Measurements from ENCODE around the gene TCIRG1.

TCIRG1 gene

GRCh38 chr11:68043349-68044144, 4.7 kb downstream of the TCIRG1 start:
- TF ChIP-seq MYC (IDR thresholded peaks at IDR 0.05; ENCODE audit: low read depth, low read length): peak; percentile 79; the same call in 1 of the 2 replicates
- no peak for TF ChIP-seq CTCF (IDR thresholded peaks at IDR 0.05; ENCODE audit: low read depth, low read length)
- TF ChIP-seq POLR2A (IDR thresholded peaks at IDR 0.05; ENCODE audit: extremely low read depth, insufficient read length): peak; percentile 30
- TF ChIP-seq, protein P1, sequence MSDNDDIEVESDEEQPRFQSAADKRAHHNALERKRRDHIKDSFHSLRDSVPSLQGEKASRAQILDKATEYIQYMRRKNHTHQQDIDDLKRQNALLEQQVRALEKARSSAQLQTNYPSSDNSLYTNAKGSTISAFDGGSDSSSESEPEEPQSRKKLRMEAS (IDR thresholded peaks at IDR 0.05; ENCODE audit: low read depth, low read length): peak; percentile 89
- H3K4me3 ChIP-seq (ENCODE audit: low read depth, low read length): peak overlapping the region; percentile 32
- peak; percentile 96 for DNase-seq (ENCODE audit: low read depth)

- H3K4me3 ChIP-seq (ENCODE audit: low read depth, low read length): no peak overlapping the region
- TF ChIP-seq, protein P1 (IDR thresholded peaks at IDR 0.05; ENCODE audit: low read depth, low read length): no peak
- TF ChIP-seq CTCF (IDR thresholded peaks at IDR 0.05; ENCODE audit: low read depth, low read length): no peak
- TF ChIP-seq MYC (IDR thresholded peaks at IDR 0.05; ENCODE audit: low read depth, low read length): no peak
- DNase-seq (ENCODE audit: low read depth): no peak
Observed at GRCh38 chr11:68044145-68044813, 5.5 kb downstream of the TCIRG1 start.

DNA sequence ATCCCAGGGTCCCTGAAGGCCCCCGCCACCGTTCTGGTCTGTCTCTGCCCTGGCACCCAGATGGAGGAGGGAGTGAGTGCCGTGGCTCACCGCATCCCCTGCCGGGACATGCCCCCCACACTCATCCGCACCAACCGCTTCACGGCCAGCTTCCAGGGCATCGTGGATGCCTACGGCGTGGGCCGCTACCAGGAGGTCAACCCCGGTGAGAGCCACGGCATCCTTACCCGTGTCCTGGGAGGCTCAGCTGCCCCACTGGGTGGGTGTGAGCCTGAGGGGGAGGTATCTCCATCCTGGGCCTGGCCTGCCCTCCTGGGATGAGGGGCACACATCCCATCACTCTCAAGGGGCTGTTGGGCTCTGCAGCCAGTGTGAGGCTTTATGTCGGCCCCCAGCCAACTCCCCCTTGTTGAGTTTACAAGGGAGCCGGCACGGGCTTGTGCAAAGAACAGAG, 6.1 kb downstream of the TCIRG1 start:
- no peak for DNase-seq (ENCODE audit: low read depth)
- no peak overlapping the region for H3K4me3 ChIP-seq (ENCODE audit: low read depth, low read length)
- TF ChIP-seq CTCF (IDR thresholded peaks at IDR 0.05; ENCODE audit: low read depth, low read length) (no peak), POLR2A (IDR thresholded peaks at IDR 0.05; ENCODE audit: extremely low read depth, insufficient read length) (no peak), MYC (IDR thresholded peaks at IDR 0.05; ENCODE audit: low read depth, low read length) (no peak)
- TF ChIP-seq, protein P1 (IDR thresholded peaks at IDR 0.05; ENCODE audit: low read depth, low read length): no peak

- no peak for DNase-seq (ENCODE audit: low read depth)
- no peak for TF ChIP-seq MYC (IDR thresholded peaks at IDR 0.05; ENCODE audit: low read depth, low read length)
- no peak for TF ChIP-seq POLR2A (IDR thresholded peaks at IDR 0.05; ENCODE audit: extremely low read depth, insufficient read length)
- no peak for TF ChIP-seq CTCF (IDR thresholded peaks at IDR 0.05; ENCODE audit: low read depth, low read length)
- TF ChIP-seq, protein P1 (IDR thresholded peaks at IDR 0.05; ENCODE audit: low read depth, low read length): no peak
Observed at GRCh38 chr11:68047437-68048290, 8.8 kb downstream of the TCIRG1 start.

DNA sequence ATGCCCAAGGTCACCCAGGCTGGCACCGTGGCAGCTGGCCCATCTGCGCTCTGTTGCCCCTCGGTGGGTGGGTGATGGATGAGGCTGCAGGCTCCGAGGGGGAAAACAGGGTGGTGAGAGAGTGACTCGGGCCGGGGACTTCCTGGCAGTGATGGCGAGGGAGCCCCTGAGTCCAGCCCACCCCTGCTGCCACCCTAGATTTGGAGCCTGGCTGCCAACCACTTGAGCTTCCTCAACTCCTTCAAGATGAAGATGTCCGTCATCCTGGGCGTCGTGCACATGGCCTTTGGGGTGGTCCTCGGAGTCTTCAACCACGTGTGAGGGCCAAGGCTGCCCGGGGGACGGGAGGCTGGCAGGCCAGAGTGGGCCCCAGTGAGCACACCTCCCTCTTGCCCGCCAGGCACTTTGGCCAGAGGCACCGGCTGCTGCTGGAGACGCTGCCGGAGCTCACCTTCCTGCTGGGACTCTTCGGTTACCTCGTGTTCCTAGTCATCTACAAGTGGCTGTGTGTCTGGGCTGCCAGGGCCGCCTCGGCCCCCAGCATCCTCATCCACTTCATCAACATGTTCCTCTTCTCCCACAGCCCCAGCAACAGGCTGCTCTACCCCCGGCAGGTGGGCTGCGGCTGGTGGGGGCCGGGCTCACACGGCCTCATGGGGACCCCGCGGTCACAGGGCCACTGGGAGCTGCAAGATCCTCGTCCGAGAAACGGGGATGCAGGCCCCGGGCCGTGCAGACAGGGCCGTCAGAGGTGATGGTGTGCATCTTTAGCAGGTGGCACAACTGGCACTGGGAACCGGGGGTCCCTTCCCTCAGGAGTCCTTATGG, 10.1 kb downstream of the TCIRG1 start:
- no peak overlapping the region for H3K4me3 ChIP-seq (ENCODE audit: low read depth, low read length)
- TF ChIP-seq CTCF (IDR thresholded peaks at IDR 0.05; ENCODE audit: low read depth, low read length): no peak
- TF ChIP-seq, protein P1 (IDR thresholded peaks at IDR 0.05; ENCODE audit: low read depth, low read length): no peak
- DNase-seq (ENCODE audit: low read depth): peak; percentile 8

More at GRCh38 chr11:68047437-68048290, 8.8 kb downstream of the TCIRG1 start:
- no peak overlapping the region for H3K4me3 ChIP-seq (ENCODE audit: low read depth, low read length)
